ENCODE results near the gene MUC6.

The MUC6 gene

GRCh38 chr11:1047595-1048156 is 11.2 kb upstream of the MUC6 start:
- Histone ChIP-seq H3K4me1 (ENCODE audit: control insufficient read depth in 1 of 2, insufficient read depth in 1 of 2, low read depth in 1 of 2, low read length in 1 of 2) (peaks cover 24 to 36% of the 10 kb centered on the region in 2 experiments), H3K27me3 (no peaks in the 10 kb centered on the region), H3K36me3 (no peaks in the 10 kb centered on the region), H3K9me3 (no peaks in the 10 kb centered on the region), H3K4me3 (ENCODE audit: low read depth in 1 of 2, low read length in 1 of 2) (no peak overlapping the region), H3K27ac (no peak overlapping the region)
- no peak for TF ChIP-seq CTCF (IDR thresholded peaks at IDR 0.05)

- no peak for TF ChIP-seq CTCF (IDR thresholded peaks at IDR 0.05)
- peaks cover 17 to 18% of the 10 kb centered on the region in 2 experiments for H3K4me1 ChIP-seq (ENCODE audit: control insufficient read depth in 1 of 2, insufficient read depth in 1 of 2, low read depth in 1 of 2, low read length in 1 of 2)
- no peaks in the 10 kb centered on the region for H3K9me3 ChIP-seq
- no peak overlapping the region for H3K4me3 ChIP-seq (ENCODE audit: low read depth in 1 of 2, low read length in 1 of 2)
- no peak overlapping the region for H3K27ac ChIP-seq
- H3K27me3 ChIP-seq = no peaks in the 10 kb centered on the region
- no peaks in the 10 kb centered on the region for H3K36me3 ChIP-seq
Measured at GRCh38 chr11:1044160-1044559, 7.6 kb upstream of the MUC6 start.

- Histone ChIP-seq H3K27ac (no peak overlapping the region), H3K9me3 (no peaks in the 10 kb centered on the region), H3K36me3 (no peaks in the 10 kb centered on the region), H3K4me3 (ENCODE audit: low read depth in 1 of 2, low read length in 1 of 2) (no peak overlapping the region), H3K4me1 (ENCODE audit: control insufficient read depth in 1 of 2, insufficient read depth in 1 of 2, low read depth in 1 of 2, low read length in 1 of 2) (peaks cover 12 to 13% of the 10 kb centered on the region in 2 experiments), H3K27me3 (no peaks in the 10 kb centered on the region)
- TF ChIP-seq CTCF (IDR thresholded peaks at IDR 0.05) = no peak
Measured at GRCh38 chr11:1043563-1044096, 7.1 kb upstream of the MUC6 start.

- no peaks in the 10 kb centered on the region for H3K9me3 ChIP-seq
Measured at GRCh38 chr11:1042626-1043562, 6.4 kb upstream of the MUC6 start.

More at GRCh38 chr11:1042626-1043562, 6.4 kb upstream of the MUC6 start:
- H3K27ac ChIP-seq = no peak overlapping the region
- H3K36me3 ChIP-seq = no peaks in the 10 kb centered on the region
- H3K4me3 ChIP-seq (ENCODE audit: low read depth in 1 of 2, low read length in 1 of 2) = no peak overlapping the region
- TF ChIP-seq CTCF (IDR thresholded peaks at IDR 0.05) = no peak
- H3K27me3 ChIP-seq = no peaks in the 10 kb centered on the region
- H3K4me1 ChIP-seq (ENCODE audit: control insufficient read depth in 1 of 2, insufficient read depth in 1 of 2, low read depth in 1 of 2, low read length in 1 of 2) = peaks cover 6 to 7% of the 10 kb centered on the region in 2 experiments
